Mucosa of stomach (tissue), 1 donor: ENCODE data around the gene ALKAL2.

ENCODE experiments used
- H3K27me3 ChIP-seq: one replicate; pipeline ENCODE4 v1.7.0; 2013; ENCODE audit warnings: mild to moderate bottlenecking, low read length; ENCODE audit not compliant: control insufficient read depth, insufficient read depth
- H3K36me3 ChIP-seq: one replicate; pipeline ENCODE4 v1.7.0; 2013; ENCODE audit warnings: low read length; ENCODE audit not compliant: control insufficient read depth, insufficient read depth
- H3K4me1 ChIP-seq: one replicate; pipeline ENCODE4 v1.7.0; 2013; ENCODE audit warnings: mild to moderate bottlenecking, low read length; ENCODE audit not compliant: control insufficient read depth, insufficient read depth
- H3K4me3 ChIP-seq: one replicate; pipeline ENCODE4 v1.7.0; 2013; ENCODE audit warnings: low read length
- H3K9ac ChIP-seq: one replicate; pipeline ENCODE4 v1.7.0; 2013; ENCODE audit warnings: mild to moderate bottlenecking, low read length, moderate library complexity
- H3K9me3 ChIP-seq: one replicate; pipeline ENCODE4 v1.7.0; 2013; ENCODE audit warnings: mild to moderate bottlenecking, low read length, moderate library complexity; ENCODE audit not compliant: control insufficient read depth
- donor health status: Pancreatic carcinoma.

ALKAL2 gene

DNA sequence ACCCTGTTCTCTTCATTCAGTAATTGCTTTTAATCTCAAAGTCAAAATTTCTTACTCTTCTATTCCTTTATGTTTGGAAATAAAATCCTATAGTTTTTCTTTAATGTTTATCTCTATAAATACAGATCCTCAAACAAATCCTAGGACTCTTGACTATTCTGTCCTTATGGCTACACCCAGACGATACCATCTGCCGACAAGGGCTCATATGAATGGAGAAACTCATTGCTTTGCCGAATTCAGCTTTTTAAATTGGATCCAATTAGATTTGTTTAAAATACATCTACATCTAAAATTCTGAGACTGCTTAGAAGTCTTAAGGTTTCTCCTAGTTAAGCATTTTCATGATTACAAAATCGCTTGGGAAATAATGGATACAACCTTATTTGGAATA, 9.0 kb downstream of the ALKAL2 start:
- peaks cover 5% of the 10 kb centered on the region for H3K36me3 ChIP-seq
- no peaks in the 10 kb centered on the region for H3K4me1 ChIP-seq

DNA sequence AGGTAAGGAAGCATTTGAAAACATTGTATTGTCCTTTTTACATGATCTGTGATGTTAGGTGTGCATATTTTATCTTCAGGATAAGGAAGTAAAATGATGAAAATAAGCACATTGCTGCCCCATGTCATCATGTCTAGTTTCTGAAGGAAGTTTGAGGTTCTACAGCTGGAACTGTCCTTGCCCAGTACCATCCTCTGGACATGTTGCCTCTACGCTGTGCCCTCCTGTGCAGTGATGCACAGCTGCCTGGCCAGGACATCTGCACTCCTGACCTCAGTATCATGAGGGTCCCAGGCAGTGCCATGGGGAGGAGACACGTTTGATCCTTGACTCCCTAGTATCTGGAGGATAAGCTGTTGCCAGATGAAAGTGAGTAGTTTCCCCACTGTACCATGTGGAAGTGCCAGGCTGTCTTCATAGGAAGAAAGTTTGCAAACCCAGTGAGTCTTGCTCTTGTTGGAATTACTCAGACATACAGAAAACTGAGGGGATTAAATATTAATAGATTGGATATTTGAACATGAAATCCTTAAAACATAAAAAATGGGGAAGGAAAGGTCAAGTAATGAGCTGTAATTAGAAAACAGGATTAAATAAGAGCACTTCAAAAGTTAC, 9.5 kb downstream of the ALKAL2 start:
- H3K27me3 ChIP-seq = no peaks in the 10 kb centered on the region
- H3K36me3 ChIP-seq = peaks cover 5% of the 10 kb centered on the region
- H3K9me3 ChIP-seq = no peaks in the 10 kb centered on the region
- no peak overlapping the region for H3K4me3 ChIP-seq
- H3K9ac ChIP-seq = no peak overlapping the region
- no peaks in the 10 kb centered on the region for H3K4me1 ChIP-seq

More for the DNA sequence above, 9.0 kb downstream of the ALKAL2 start:
- Histone ChIP-seq H3K9me3 (no peaks in the 10 kb centered on the region), H3K9ac (no peak overlapping the region), H3K27me3 (no peaks in the 10 kb centered on the region), H3K4me3 (no peak overlapping the region)

DNA sequence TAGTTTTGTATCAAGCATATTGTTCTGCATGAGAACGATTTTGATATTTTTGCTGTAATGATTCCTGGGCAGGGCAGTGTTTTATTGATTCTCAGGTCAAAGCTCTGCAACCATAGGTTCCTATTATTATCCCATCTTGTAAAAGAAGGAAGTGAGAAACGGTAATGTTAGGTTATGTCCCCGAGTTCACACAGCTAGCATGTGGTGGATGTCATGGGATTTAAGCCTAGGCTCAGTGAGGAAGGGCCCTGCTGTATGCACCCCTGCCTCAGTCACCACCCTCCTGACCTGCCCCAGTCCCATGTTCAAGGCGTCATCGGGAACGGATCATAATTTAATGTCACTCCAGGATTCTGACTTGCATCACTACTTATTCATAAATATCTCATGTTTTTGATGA, 12.4 kb downstream of the ALKAL2 start:
- no peaks in the 10 kb centered on the region for H3K4me1 ChIP-seq
- no peak overlapping the region for H3K4me3 ChIP-seq
- no peaks in the 10 kb centered on the region for H3K27me3 ChIP-seq
- peaks cover 5% of the 10 kb centered on the region for H3K36me3 ChIP-seq
- no peak overlapping the region for H3K9ac ChIP-seq
- no peaks in the 10 kb centered on the region for H3K9me3 ChIP-seq

DNA sequence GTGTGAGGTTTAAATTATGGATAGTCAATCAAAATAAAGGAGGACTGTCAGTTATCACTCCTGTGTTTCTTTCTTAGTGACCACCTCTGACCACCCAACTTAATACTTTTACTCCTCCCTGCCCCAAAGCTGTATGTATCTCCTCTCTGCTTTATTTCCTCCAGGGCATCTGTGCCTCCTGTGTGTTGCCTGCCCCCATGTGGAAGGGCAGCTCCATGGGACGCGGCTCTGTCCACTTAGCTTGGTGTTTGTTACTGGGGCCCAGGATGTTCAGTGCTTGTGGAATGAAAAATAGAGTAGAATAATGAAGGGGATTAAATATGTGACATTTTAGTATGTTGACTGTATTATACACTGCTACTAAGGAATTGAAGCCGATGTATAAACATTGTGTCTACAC, 13.4 kb downstream of the ALKAL2 start:
- H3K9ac ChIP-seq = no peak overlapping the region
- H3K9me3 ChIP-seq = no peaks in the 10 kb centered on the region
- H3K4me3 ChIP-seq = no peak overlapping the region
- H3K4me1 ChIP-seq = peaks cover 6% of the 10 kb centered on the region
- no peaks in the 10 kb centered on the region for H3K27me3 ChIP-seq
- peaks cover 5% of the 10 kb centered on the region for H3K36me3 ChIP-seq

DNA sequence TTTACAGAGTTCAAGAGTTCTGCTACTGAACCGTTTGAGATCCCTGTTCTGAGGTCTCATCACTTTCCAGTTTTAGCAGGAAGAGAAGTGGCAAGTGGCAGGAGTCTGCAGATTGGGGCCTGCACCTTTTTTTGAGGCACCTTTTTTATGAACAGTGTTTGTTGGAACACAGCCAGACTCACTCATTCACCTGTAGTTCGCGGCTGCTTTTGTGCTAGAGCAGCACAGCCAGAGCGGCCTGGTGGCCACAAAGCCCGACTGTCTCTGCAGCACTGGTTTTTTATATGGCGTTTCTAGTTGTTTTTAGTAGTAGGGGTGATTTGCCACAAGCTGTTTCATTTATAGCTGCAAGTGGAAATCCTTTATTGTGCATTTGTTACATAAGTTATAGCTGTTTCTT, 14.6 kb downstream of the ALKAL2 start:
- Histone ChIP-seq H3K9me3 (no peaks in the 10 kb centered on the region), H3K4me1 (peaks cover 8% of the 10 kb centered on the region), H3K4me3 (no peak overlapping the region), H3K9ac (no peak overlapping the region), H3K36me3 (peaks cover 2% of the 10 kb centered on the region), H3K27me3 (no peaks in the 10 kb centered on the region)

DNA sequence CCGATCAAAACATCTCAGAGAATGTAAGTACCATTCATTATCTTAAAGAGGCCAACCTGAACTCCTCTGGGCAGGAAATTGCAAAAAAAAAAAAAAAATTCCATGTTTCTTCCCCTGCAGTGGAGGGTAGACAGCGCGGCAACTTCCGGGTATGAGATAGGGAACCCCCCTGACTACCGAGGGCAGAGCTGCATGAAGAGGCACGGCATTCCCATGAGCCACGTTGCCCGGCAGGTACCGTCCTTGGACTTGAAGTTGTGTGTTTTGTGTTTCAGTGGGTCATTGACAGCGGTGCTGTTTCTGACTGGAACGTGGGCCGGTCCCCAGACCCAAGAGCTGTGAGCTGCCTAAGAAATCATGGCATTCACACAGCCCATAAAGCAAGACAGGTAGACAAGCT, 16.0 kb downstream of the ALKAL2 start:
- Histone ChIP-seq H3K9me3 (no peaks in the 10 kb centered on the region), H3K9ac (no peak overlapping the region), H3K4me1 (peaks cover 8% of the 10 kb centered on the region), H3K27me3 (no peaks in the 10 kb centered on the region), H3K36me3 (no peaks in the 10 kb centered on the region), H3K4me3 (no peak overlapping the region)

DNA sequence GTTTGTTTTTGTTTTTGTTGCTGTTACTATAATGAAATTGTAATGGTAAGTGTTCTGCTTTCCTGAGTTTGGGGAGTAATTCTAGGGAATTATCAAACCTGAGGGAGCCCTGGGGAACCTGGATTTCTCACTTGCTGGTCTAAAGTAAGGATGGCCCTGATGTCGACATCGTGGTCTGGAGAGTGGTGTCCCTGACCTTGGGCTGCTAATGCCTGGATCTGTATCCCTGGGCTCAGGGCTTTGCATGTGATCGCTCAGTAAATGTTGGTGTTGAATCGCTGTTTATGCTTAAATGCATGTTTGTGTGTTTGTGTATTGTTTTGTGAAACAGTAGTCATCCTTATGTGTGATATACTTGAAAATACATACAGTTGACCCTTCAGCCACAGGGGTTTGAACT, 17.0 kb downstream of the ALKAL2 start:
- peaks cover 17% of the 10 kb centered on the region for H3K4me1 ChIP-seq
- no peaks in the 10 kb centered on the region for H3K36me3 ChIP-seq
- no peaks in the 10 kb centered on the region for H3K9me3 ChIP-seq
- no peaks in the 10 kb centered on the region for H3K27me3 ChIP-seq
- no peak overlapping the region for H3K9ac ChIP-seq
- H3K4me3 ChIP-seq = no peak overlapping the region

DNA sequence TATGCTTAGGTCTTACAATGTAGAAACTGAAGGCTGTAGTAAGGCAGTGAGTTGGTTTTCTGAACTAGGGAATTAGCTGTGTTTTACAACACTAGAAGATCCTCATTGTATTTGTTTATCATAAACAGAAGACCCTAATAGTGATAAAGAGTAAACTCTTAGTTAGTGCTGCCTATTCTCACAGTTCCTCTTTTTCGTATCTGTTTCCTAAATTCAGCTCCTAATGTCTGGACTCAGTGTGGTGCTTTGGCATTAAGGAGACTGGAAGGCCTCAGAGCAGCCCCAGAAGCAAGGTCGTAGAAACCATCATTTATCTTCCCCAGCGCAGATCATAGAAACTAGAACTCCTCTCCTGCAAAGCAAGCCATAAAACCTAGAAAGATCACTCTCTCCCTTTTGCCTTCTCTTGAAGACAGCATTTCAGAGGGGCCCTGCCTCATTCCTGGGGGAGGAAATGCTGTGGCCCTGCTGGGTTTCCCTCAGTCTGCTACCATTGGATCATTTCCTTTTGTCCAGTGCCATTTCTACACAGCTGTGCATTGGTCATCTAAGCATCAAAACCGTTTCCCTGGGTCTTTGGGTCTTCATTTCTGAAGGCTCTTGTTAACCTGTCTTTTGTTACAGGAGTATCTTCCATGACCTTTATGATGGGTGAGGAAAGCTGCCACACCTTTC, 18.4 kb downstream of the ALKAL2 start:
- Histone ChIP-seq H3K4me1 (peaks cover 17% of the 10 kb centered on the region), H3K9ac (no peak overlapping the region), H3K36me3 (no peaks in the 10 kb centered on the region), H3K9me3 (no peaks in the 10 kb centered on the region), H3K27me3 (no peaks in the 10 kb centered on the region), H3K4me3 (no peak overlapping the region)

DNA sequence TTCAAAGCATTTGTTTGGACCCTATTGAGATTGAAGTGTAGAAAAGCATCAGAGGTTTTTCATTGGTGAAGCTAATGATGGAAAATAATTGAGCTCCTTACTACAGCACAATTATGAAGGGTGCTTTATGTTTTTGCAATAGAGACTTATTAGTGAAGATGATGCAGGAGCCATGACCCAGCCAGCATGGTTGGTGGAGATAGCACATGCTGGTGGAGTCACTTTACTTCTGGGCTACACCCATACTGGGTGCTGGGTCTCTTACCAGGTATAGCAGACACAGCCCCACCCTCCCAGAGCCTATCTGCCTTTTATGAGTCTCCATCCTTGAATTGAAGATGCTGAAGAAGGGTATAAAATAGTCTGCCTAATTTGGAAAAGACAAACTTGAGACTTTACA, 19.6 kb downstream of the ALKAL2 start:
- Histone ChIP-seq H3K36me3 (no peaks in the 10 kb centered on the region), H3K4me3 (no peak overlapping the region), H3K9ac (no peak overlapping the region), H3K9me3 (no peaks in the 10 kb centered on the region), H3K4me1 (peaks cover 17% of the 10 kb centered on the region), H3K27me3 (no peaks in the 10 kb centered on the region)

DNA sequence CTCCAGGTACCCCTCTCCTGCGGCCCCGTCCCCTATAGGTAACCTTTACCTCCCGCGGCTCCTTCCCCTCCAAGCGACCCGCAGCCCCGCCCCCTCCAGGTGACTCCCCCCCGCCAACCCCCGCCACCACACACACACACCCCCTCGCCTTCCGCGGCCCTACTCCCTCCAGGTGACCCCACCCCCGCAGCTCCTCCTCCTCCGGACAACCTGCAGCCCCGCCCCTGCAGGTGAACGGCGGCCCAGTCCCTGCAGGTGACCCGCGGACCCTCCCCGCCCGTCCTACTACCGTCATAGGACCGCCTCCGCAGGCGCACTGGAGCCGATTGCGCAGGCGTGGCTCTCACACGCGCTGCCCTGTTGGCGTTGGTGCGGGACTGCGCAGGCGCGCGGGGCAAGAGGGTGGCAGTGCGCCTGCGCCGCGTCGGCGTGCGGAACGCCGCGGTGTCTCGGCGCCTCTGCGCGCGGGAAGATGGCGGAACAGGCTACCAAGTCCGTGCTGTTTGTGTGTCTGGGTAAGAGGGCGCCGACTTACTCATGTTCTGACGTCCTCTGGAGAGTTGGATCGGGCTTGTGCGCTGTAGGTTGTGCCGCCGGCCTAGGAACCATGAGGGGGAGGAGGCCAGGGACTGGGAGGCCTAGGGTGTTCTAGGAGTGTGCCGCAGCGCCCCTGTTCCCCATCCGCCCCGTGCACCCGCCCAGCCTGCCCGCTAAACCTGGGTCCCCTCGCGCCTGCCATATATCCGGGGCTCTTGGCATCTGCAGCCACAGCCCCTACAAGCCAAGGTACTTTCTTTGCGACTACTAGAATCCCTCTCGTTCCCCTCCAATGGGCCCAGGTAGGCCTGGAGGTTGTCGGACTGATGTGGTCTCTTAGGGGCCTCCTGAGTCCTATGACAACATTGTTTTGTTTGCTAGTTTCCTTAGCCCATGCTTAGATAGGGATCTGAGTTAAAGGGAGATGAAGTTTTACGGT, 23.1 kb downstream of the ALKAL2 start, which contains the start of gene ACP1:
Gene ACP1, plus strand, starts transcription at position 455 of the 976 bp plus-strand sequence. Its CDS starts 18 bp downstream, at position 473.
- Histone ChIP-seq H3K36me3 (no peaks in the 10 kb centered on the region), H3K9ac (peak within 1 kb of the TSS; percentile 89), H3K9me3 (no peaks in the 10 kb centered on the region), H3K27me3 (no peaks in the 10 kb centered on the region), H3K4me3 (peak within 1 kb of the TSS; percentile 86), H3K4me1 (peaks cover 27% of the 10 kb centered on the region)

DNA sequence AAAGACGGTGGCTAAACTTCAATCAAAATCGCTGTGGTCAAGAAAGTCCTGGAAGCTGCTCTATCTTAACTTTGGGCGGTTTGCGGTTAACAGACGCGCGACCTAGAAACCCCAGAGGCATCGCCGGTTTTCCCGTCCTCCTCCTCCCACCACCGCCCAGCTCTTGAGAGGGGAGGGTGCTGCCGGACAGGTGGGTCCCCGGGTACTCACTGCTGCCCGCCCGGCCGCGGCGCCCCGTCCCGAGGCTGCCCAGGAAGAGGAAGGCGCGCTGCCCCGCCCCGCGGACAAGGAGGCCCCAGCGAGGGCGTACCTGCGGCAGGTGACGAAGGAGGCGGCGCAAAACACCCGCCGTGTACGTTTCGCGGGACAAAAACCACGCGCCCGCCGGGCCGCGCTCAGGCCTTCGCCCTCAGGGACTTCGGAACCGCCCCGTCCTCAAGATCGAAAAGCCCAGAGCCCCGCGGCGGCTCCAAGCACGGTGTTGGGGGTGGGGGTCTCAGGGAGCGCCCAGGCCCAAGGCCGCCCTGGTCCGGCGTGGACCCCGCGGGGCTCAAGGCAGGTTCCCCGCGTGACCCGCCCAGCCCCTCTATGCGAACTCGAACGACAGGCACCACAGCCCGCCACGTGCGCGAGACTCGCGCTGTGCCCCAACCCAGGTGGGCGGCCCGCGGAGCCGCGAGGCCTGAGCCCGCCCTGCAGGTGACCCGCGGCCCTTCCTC, 24.0 kb downstream of the ALKAL2 start, which contains the start of gene SH3YL1:
Gene SH3YL1, minus strand, starts transcription at position 259 of the 719 bp plus-strand sequence. Its CDS starts 48 bp downstream, at position 211.
- peaks cover 22% of the 10 kb centered on the region for H3K4me1 ChIP-seq
- peak within 1 kb of the TSS; percentile 89 for H3K9ac ChIP-seq
- no peaks in the 10 kb centered on the region for H3K9me3 ChIP-seq
- H3K27me3 ChIP-seq = no peaks in the 10 kb centered on the region
- H3K36me3 ChIP-seq = no peaks in the 10 kb centered on the region
- H3K4me3 ChIP-seq = peak within 1 kb of the TSS; percentile 86
